ENCODE measurements around the gene ZNF311. TPM values are rescaled to one million over a fixed set of nuclear protein-coding genes. Genes with fewer than 3 reads are reported as not detected.

ZNF311 gene
- total and polyA plus RNA-seq, 9 of the 15 experiments (the other 6 are each of a cell fraction or from before 2014, with no cell fraction given), result 5.1 to 10.0 (median 7.5) TPM

DNA sequence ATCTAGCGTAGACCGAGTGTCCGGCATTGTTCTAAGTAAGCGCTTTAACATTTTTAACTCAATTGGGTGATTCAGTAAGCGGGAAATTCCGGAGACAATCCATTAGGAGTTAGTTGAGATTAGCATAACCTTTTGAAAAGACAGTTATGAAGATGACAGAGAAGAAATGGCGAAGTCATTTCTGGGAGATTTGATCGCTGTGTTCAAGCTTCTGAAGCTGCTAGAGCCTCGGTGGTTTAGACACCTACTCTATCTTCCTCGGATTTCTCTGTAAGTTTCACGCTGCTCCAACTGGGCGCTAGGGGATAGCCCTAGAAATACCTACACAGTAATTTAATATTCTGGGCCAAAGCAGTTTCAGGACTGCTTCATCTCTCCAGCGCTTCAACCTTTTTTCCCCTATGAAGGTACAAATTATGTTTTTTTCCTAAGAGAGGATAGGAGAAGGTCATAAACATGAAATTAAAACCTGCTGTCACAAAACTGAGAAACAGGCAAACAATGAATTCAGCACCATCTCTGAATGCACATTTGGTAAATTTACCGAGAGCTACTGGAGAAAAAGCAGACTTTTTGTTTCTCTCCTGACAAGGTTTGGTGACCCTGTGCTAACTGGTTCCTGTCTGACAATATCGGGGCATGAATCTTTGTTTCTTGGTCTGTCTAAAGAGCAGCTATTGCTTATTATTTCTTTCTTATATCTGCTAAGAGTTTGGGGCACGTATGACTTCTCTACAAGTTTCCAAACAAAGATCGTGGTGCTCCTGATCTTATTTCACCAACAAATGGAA lies 22.4 kb downstream of the ZNF311 start (continued):
- TF ChIP-seq, protein P1, sequence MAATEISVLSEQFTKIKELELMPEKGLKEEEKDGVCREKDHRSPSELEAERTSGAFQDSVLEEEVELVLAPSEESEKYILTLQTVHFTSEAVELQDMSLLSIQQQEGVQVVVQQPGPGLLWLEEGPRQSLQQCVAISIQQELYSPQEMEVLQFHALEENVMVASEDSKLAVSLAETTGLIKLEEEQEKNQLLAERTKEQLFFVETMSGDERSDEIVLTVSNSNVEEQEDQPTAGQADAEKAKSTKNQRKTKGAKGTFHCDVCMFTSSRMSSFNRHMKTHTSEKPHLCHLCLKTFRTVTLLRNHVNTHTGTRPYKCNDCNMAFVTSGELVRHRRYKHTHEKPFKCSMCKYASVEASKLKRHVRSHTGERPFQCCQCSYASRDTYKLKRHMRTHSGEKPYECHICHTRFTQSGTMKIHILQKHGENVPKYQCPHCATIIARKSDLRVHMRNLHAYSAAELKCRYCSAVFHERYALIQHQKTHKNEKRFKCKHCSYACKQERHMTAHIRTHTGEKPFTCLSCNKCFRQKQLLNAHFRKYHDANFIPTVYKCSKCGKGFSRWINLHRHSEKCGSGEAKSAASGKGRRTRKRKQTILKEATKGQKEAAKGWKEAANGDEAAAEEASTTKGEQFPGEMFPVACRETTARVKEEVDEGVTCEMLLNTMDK (IDR thresholded peaks at IDR 0.05; ENCODE audit: borderline replicate concordance, insufficient read depth, low read depth, low read length, poor library complexity, severe bottlenecking), result peak; percentile 18
- TF ChIP-seq, protein P2, sequence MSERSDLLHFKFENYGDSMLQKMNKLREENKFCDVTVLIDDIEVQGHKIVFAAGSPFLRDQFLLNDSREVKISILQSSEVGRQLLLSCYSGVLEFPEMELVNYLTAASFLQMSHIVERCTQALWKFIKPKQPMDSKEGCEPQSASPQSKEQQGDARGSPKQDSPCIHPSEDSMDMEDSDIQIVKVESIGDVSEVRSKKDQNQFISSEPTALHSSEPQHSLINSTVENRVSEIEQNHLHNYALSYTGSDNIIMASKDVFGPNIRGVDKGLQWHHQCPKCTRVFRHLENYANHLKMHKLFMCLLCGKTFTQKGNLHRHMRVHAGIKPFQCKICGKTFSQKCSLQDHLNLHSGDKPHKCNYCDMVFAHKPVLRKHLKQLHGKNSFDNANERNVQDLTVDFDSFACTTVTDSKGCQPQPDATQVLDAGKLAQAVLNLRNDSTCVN (CRISPR knock-in tag; IDR thresholded peaks at IDR 0.05), result no peak
- TF ChIP-seq, protein P3, sequence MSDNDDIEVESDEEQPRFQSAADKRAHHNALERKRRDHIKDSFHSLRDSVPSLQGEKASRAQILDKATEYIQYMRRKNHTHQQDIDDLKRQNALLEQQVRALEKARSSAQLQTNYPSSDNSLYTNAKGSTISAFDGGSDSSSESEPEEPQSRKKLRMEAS (CRISPR knock-in tag; IDR thresholded peaks at IDR 0.05), result no peak
- TF ChIP-seq ILF3 (IDR thresholded peaks at IDR 0.05; ENCODE audit: borderline replicate concordance) (no peak; the same call in 1 of the 2 replicates), SMAD4 (CRISPR knock-in tag; conservative IDR thresholded peaks at IDR 0.05) (no peak), RFX1 (IDR thresholded peaks at IDR 0.05) (no peak), BCL6 (CRISPR knock-in tag; IDR thresholded peaks at IDR 0.05) (no peak), PHB (CRISPR knock-in tag; IDR thresholded peaks at IDR 0.05) (no peak), ADNP (tag; IDR thresholded peaks at IDR 0.05) (no peak), HDAC6 (IDR thresholded peaks at IDR 0.05; ENCODE audit: low read depth, low read length) (no peak), PURB (CRISPR knock-in tag; IDR thresholded peaks at IDR 0.05; ENCODE audit: low read depth) (no peak), STAT5B (CRISPR knock-in tag; IDR thresholded peaks at IDR 0.05) (no peak), ILK (tag; IDR thresholded peaks at IDR 0.05; ENCODE audit: borderline replicate concordance, low read depth) (no peak)
- TF ChIP-seq, protein P4, sequence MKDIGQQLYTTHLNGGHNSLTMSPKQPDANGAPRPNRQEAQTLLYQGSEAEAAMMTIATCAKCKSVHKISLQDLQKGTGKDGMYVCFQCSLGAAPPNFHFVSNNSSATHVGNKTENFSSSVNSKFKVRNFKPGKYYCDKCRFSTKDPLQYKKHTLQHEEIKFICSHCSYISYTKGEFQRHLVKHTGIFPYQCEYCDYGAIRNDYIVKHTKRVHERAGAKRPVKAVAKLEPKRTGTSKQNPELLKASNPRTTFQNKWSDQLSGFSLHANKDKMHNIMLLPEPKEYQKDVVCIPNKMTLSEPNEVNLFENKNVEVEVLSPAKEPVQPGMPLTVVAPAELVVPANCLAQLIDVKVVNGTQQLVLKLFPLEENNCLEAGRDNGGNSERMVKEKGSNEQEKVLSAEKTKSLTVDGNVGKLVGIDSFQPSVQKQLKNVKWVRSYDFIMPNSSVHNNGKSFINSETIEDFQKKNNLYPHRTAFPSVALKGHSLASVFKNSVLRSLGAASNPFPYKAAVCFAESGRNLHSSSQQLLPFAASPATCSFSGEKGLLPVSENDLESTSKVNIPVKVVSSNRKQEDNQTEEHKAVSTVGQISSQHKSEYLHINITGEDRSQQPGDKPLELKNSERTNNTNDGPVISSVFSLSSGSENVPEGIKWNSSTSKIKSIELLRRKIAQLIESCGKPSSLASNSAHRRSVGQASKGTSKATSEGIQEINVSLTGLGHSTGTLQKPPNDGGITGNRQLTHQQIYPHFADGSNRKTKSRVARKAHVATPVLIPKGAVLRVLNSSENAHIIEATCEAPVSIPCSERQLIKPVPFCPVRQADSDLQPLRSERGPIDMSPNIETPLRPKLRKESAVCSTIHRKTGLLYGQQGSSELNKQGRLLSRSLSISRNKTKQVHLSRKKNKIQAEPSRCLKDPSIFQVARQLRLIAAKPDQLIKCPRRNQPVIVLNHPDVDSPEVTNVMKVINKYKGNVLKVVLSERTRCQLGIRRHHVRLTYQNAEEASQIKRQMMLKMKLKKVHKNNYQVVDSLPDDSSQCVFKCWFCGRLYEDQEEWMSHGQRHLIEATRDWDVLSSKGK (CRISPR knock-in tag; IDR thresholded peaks at IDR 0.05), result no peak
- TF ChIP-seq, protein P5, sequence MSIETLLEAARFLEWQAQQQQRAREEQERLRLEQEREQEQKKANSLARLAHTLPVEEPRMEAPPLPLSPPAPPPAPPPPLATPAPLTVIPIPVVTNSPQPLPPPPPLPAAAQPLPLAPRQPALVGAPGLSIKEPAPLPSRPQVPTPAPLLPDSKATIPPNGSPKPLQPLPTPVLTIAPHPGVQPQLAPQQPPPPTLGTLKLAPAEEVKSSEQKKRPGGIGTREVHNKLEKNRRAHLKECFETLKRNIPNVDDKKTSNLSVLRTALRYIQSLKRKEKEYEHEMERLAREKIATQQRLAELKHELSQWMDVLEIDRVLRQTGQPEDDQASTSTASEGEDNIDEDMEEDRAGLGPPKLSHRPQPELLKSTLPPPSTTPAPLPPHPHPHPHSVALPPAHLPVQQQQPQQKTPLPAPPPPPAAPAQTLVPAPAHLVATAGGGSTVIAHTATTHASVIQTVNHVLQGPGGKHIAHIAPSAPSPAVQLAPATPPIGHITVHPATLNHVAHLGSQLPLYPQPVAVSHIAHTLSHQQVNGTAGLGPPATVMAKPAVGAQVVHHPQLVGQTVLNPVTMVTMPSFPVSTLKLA (conservative IDR thresholded peaks at IDR 0.05), result no peak; a peak in 1 of 4 replicates
- TF ChIP-seq, protein P6, sequence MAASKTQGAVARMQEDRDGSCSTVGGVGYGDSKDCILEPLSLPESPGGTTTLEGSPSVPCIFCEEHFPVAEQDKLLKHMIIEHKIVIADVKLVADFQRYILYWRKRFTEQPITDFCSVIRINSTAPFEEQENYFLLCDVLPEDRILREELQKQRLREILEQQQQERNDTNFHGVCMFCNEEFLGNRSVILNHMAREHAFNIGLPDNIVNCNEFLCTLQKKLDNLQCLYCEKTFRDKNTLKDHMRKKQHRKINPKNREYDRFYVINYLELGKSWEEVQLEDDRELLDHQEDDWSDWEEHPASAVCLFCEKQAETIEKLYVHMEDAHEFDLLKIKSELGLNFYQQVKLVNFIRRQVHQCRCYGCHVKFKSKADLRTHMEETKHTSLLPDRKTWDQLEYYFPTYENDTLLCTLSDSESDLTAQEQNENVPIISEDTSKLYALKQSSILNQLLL (CRISPR knock-in tag; IDR thresholded peaks at IDR 0.05; ENCODE audit: borderline replicate concordance), result no peak
